Measurements from ENCODE around the gene DMAC2L. TPM values are rescaled to one million over a fixed set of nuclear protein-coding genes. Genes with fewer than 3 reads are reported as not detected.

DMAC2L gene
- total and polyA plus RNA-seq, 10 of the 15 experiments (the other 5 are each of a cell fraction or from before 2014, with no cell fraction given): 9.5 to 76.3 (median 28.2) TPM

DNA sequence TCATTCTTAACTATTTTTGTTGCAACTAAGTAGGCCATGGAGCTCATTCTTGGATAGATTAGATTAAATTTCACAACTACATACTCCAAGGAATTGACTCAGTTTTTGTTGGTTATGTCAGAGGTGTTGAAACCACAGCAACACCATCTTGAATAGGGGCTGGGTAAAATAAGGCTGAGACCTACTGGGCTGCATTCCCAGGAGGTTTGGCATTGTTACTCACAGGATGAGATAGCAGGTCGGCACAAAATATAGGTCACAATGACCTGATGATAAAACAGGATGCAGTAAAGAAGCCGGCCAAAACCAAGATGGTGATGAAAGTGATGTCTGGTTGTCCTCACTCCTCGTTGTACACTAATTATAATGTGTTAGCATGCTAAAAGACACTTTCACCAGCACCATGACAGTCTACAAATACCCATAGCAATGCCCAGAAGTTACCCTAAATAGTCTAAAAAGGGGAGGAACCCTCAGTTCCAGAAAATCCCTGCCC, 20.9 kb downstream of the DMAC2L start:
- H3K4me2 ChIP-seq (ENCODE audit: control insufficient read depth, insufficient read depth): no peak overlapping the region
- POLR2A ChIA-PET: no interaction called here
- CTCF ChIA-PET: interaction anchor here (4.7 kb wide), 1 partner anchor 12 kb away, joined by 30 read pairs; no protein-coding TSS in a partner anchor
- no peak overlapping the region for H2AFZ ChIP-seq (ENCODE audit: control insufficient read depth, low read depth, low read length)
- H3K4me3 ChIP-seq: no peak overlapping the region
- H3K4me1 ChIP-seq (ENCODE audit: control insufficient read depth, insufficient read depth, low read length): peaks cover 5% of the 10 kb centered on the region
- no peaks in the 10 kb centered on the region for H3K79me2 ChIP-seq (ENCODE audit: control insufficient read depth, insufficient read depth, low read length)
- no peak for ATAC-seq
- TF ChIP-seq PAX8 (IDR thresholded peaks at IDR 0.05): no peak
- no peak for TF ChIP-seq GABPA (IDR thresholded peaks at IDR 0.05; ENCODE audit: low read depth)
- no peak for TF ChIP-seq CREM (IDR thresholded peaks at IDR 0.05; ENCODE audit: low read depth)
- SMC1A ChIA-PET (ENCODE audit: uncharacterized antibody, unreplicated experiment): interaction anchor here (0.9 kb wide), 1 partner anchor 12 kb away, joined by 3 read pairs; no protein-coding TSS in a partner anchor
- RAD21 ChIA-PET (ENCODE audit: unreplicated experiment): interaction anchor here (0.9 kb wide), 1 partner anchor 9 kb away, joined by 5 read pairs; no protein-coding TSS in a partner anchor
- no peaks in the 10 kb centered on the region for H3K9me3 ChIP-seq (replicated peaks; ENCODE audit: control insufficient read depth, insufficient read depth, low read length)
- no peak overlapping the region for H3K9ac ChIP-seq (ENCODE audit: control insufficient read depth, insufficient read depth, low read length)
- no peak for DNase-seq (ENCODE audit: low read depth, low spot score)
- in situ Hi-C loops (cut with MboI): no loop called here
- no peaks in the 10 kb centered on the region for H3K27me3 ChIP-seq (replicated peaks in 1 of 2; ENCODE audit: control insufficient read depth in 2 of 2, insufficient read depth in 2 of 2, low read length in 1 of 2)
- intact Hi-C loops (cut with micrococcal nuclease; ENCODE audit: unreplicated experiment): no loop called here
- peaks cover 2 to 13% of the 10 kb centered on the region in 2 experiments; a peak in 2 of 4 replicates for H3K36me3 ChIP-seq (ENCODE audit: control insufficient read depth in 2 of 2, insufficient read depth in 2 of 2, low read length in 1 of 2)
- H4K20me1 ChIP-seq (ENCODE audit: control insufficient read depth, insufficient read depth): no peaks in the 10 kb centered on the region
- no peak for FAIRE-seq
- 47% methylated on average over 3 of the region's 3 CpGs for WGBS (ENCODE audit: insufficient coverage, insufficient replicate concordance, low lambda C conversion rate, missing lambda C conversion rate)
- no TSS peak for BruUV-seq (replicated peaks)
- H3K27ac ChIP-seq (ENCODE audit: control insufficient read depth, insufficient read depth): no peak overlapping the region

DNA sequence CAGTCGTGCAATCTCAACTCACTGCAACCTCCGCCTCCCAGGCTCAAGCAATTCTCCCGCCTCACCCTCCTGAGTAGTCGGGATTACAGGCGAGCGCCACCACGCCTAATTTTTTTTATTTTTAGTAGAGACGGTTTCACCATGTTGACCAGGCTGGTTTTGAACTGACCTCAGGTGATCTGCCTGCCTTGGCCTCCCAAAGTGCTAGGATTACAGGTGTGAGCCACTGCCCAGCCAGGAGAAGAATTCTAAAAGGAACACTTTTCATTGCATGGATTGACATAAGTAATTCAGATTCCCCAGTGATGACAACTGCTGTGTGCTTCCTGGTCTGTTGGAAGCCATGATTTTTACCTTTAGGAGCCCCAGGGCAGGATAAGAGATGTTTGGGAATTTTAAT, 22.1 kb downstream of the DMAC2L start:
- ChIA-PET RAD21 (ENCODE audit: unreplicated experiment) (no interaction called here), CTCF (interaction anchor here (0.8 kb wide), 1 partner anchor 23 kb away, joined by 3 read pairs; no protein-coding TSS in a partner anchor), POLR2A (no interaction called here), SMC1A (ENCODE audit: uncharacterized antibody, unreplicated experiment) (interaction anchor here (0.9 kb wide), 1 partner anchor 13 kb away, joined by 3 read pairs; no protein-coding TSS in a partner anchor)
- no peak overlapping the region for H3K4me2 ChIP-seq (ENCODE audit: control insufficient read depth, insufficient read depth)
- no peak overlapping the region for H3K4me3 ChIP-seq
- intact Hi-C loops (cut with micrococcal nuclease; ENCODE audit: unreplicated experiment): no loop called here
- H4K20me1 ChIP-seq (ENCODE audit: control insufficient read depth, insufficient read depth): no peaks in the 10 kb centered on the region
- peaks cover 5% of the 10 kb centered on the region for H3K4me1 ChIP-seq (ENCODE audit: control insufficient read depth, insufficient read depth, low read length)
- no peaks in the 10 kb centered on the region for H3K79me2 ChIP-seq (ENCODE audit: control insufficient read depth, insufficient read depth, low read length)
- no peak overlapping the region for H3K9ac ChIP-seq (ENCODE audit: control insufficient read depth, insufficient read depth, low read length)
- no peak overlapping the region for H2AFZ ChIP-seq (ENCODE audit: control insufficient read depth, low read depth, low read length)
- no peak overlapping the region for H3K27ac ChIP-seq (ENCODE audit: control insufficient read depth, insufficient read depth)
- FAIRE-seq (no peak), DNase-seq (ENCODE audit: low read depth, low spot score) (no peak), ATAC-seq (no peak)
- in situ Hi-C loops (cut with MboI): no loop called here
- TF ChIP-seq ZZZ3 (IDR thresholded peaks at IDR 0.05; ENCODE audit: control insufficient read depth, insufficient read length, low read depth) (no peak), EZH2 (IDR thresholded peaks at IDR 0.05; ENCODE audit: borderline replicate concordance, control insufficient read depth, low read depth, low read length) (no peak), PAX5 (IDR thresholded peaks at IDR 0.05; ENCODE audit: borderline replicate concordance, low read depth, low read length) (no peak), NFYA (IDR thresholded peaks at IDR 0.05; ENCODE audit: borderline replicate concordance, low read depth, low read length) (no peak), ZBED1 (IDR thresholded peaks at IDR 0.05; ENCODE audit: borderline replicate concordance) (no peak), TCF3 (IDR thresholded peaks at IDR 0.05; ENCODE audit: borderline replicate concordance, insufficient read depth, low read depth, low read length) (no peak)
- TF ChIP-seq, protein P1, sequence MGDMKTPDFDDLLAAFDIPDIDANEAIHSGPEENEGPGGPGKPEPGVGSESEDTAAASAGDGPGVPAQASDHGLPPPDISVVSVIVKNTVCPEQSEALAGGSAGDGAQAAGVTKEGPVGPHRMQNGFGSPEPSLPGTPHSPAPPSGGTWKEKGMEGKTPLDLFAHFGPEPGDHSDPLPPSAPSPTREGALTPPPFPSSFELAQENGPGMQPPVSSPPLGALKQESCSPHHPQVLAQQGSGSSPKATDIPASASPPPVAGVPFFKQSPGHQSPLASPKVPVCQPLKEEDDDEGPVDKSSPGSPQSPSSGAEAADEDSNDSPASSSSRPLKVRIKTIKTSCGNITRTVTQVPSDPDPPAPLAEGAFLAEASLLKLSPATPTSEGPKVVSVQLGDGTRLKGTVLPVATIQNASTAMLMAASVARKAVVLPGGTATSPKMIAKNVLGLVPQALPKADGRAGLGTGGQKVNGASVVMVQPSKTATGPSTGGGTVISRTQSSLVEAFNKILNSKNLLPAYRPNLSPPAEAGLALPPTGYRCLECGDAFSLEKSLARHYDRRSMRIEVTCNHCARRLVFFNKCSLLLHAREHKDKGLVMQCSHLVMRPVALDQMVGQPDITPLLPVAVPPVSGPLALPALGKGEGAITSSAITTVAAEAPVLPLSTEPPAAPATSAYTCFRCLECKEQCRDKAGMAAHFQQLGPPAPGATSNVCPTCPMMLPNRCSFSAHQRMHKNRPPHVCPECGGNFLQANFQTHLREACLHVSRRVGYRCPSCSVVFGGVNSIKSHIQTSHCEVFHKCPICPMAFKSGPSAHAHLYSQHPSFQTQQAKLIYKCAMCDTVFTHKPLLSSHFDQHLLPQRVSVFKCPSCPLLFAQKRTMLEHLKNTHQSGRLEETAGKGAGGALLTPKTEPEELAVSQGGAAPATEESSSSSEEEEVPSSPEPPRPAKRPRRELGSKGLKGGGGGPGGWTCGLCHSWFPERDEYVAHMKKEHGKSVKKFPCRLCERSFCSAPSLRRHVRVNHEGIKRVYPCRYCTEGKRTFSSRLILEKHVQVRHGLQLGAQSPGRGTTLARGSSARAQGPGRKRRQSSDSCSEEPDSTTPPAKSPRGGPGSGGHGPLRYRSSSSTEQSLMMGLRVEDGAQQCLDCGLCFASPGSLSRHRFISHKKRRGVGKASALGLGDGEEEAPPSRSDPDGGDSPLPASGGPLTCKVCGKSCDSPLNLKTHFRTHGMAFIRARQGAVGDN (IDR thresholded peaks at IDR 0.05): no peak
- TF ChIP-seq, protein P2, sequence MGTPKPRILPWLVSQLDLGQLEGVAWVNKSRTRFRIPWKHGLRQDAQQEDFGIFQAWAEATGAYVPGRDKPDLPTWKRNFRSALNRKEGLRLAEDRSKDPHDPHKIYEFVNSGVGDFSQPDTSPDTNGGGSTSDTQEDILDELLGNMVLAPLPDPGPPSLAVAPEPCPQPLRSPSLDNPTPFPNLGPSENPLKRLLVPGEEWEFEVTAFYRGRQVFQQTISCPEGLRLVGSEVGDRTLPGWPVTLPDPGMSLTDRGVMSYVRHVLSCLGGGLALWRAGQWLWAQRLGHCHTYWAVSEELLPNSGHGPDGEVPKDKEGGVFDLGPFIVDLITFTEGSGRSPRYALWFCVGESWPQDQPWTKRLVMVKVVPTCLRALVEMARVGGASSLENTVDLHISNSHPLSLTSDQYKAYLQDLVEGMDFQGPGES (IDR thresholded peaks at IDR 0.05): no peak
- TF ChIP-seq, protein P3, sequence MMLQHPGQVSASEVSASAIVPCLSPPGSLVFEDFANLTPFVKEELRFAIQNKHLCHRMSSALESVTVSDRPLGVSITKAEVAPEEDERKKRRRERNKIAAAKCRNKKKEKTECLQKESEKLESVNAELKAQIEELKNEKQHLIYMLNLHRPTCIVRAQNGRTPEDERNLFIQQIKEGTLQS (IDR thresholded peaks at IDR 0.05; ENCODE audit: borderline replicate concordance, extremely low read depth, low read depth, low read length): no peak
- H3K36me3 ChIP-seq (ENCODE audit: control insufficient read depth in 2 of 2, insufficient read depth in 2 of 2, low read length in 1 of 2): peaks cover 2 to 12% of the 10 kb centered on the region in 2 experiments; a peak in 2 of 4 replicates
- BruUV-seq (replicated peaks): no TSS peak
- H3K9me3 ChIP-seq (replicated peaks; ENCODE audit: control insufficient read depth, insufficient read depth, low read length): no peaks in the 10 kb centered on the region
- 97% methylated on average over 8 of the region's 8 CpGs for WGBS (ENCODE audit: insufficient coverage, insufficient replicate concordance, low lambda C conversion rate, missing lambda C conversion rate)
- no peaks in the 10 kb centered on the region for H3K27me3 ChIP-seq (replicated peaks in 1 of 2; ENCODE audit: control insufficient read depth in 2 of 2, insufficient read depth in 2 of 2, low read length in 1 of 2)
